ENCODE data around the gene NLRP12.
"Not testable (repeated sequence)": the region's sequence is repeated elsewhere in the genome, so short reads cannot be mapped to it uniquely, and the experiment has no call there.

NLRP12 gene

DNA sequence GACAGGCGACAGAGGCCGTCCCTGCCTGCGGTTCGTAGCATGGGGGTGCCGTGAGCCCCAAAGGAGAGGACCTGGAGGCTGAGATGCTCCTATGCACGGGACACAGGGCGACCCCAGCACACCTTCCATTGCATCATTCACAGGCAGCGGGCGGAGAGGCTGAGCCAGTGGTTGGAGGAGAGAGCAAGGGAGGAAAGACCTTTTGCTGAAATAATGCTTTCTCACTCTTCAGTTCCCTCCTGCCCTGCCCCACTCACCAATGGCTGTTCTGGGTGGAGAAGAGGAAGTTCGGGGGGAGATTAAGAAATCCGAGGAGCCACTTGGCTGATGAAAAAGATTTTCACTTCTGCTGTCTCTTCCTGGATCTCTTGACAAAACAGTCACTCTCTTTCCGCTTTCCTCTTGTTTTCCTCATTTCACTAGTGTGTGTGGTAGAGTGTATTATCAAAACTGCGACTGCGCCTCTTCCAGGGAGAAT is at the start of gene NLRP12:
Gene NLRP12 (minus strand): TSS at position 181 of the 478 bp plus-strand sequence. CDS start 140 bp downstream, at position 41.
- no peak for DNase-seq (ENCODE audit: low spot score)

- no peak for DNase-seq (ENCODE audit: low spot score)
These were observed 48.6 kb upstream of the NLRP12 start for GRCh38 chr19:53872762-53873161.

DNA sequence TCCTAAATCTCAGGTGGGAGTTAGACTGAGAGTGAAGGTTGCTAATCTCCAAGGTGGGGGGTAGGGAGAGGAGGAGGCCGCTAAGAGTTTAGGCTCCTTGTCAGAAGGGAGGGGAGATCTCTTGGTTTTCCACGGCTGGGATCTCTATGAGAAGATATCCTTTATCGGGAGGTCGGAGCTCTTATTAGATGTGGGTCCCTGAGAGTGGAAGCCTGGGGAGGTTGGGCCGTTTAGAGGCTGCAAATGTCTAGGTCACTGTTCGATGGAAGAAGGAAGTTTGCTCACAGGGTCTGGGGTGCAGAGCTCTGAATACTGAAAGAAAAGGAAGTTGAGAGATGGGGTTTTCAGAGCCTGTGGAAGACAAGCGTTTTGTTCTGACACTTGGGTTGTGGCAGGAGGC is 47.3 kb upstream of the NLRP12 start:
- DNase-seq (ENCODE audit: low spot score), result no peak

DNA sequence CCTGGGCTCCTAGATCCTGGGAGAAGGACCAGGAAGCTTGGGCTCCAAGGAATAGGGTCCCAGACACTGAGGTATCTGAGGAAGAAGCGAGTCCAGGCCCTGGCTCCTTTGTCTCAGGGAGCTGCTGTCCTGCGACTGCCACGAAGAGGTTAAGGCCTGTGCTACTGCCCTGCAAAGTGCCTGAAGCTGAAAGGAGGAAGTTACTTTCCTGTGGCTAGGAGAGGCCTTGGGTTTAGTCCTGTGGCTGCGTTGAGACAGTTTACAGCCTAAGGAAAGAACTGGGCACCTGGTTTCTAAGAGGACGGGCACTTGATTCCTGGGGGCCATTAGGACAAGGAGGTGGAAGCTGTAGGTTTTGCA is 46.4 kb upstream of the NLRP12 start:
- no peak for DNase-seq (ENCODE audit: low spot score)

- not testable (repeated sequence) for DNase-seq (ENCODE audit: low spot score)
These were observed 45.8 kb upstream of the NLRP12 start for GRCh38 chr19:53869805-53870484.

DNA sequence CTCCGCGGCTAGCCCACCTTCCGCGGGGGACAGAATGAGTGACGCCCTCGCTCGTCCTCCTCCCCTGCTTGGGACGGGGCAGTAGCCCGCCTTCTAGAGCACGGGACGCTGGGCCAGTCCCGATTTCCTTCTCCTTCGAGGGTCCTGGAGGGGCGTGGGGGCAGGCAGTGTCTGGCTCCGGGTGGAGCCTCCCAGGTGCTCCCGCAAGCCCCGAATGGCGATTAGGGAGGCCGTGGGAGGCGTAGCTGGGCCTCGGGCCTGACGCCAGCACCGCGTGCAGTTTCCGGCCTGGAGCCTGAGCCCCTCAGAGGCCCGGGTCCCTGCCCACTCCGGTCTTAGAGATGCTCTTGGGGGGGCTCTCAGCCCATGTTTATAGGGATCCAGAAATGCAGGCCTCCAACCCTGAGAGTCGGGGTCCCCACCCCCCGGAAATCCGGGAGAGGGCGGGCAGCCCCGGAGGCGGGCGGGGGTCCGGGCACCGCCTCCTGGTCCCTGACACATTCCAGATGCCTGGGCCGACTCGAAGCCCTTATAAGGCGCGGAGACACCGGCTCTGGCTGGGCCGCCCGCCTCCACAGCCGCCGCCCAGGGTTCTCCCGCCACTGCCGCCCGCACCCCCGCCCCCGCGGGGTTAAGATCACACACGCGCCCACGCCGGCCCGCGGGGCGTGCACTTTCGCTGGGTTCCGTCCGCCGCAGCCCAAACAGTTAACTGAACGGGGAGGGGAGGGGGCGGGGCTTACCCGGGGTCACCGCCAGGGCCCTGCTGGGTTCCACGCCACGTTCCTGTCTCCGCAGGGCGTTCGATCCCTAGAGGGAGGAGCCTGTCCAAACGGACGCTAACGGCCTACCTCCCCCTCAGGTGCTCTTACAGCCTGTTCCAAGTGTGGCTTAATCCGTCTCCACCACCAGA is 45.0 kb upstream of the NLRP12 start:
- peak; percentile 75 for DNase-seq (ENCODE audit: low spot score)

GRCh38 chr19:53868091-53868891 is 44.2 kb upstream of the NLRP12 start:
- no peak for DNase-seq (ENCODE audit: low spot score)

GRCh38 chr19:53867225-53868090 is 43.3 kb upstream of the NLRP12 start, which contains the start of gene MYADM:
Gene MYADM, plus strand, starts transcription at chr19:53867883. Its CDS starts 5,647 bp downstream, at chr19:53873530.
- DNase-seq (ENCODE audit: low spot score), result peak; percentile 98

- DNase-seq (ENCODE audit: low spot score), result no peak
These were observed 42.7 kb upstream of the NLRP12 start for GRCh38 chr19:53866865-53867224.

- DNase-seq (ENCODE audit: low spot score), result peak; percentile 67
These were observed 42.1 kb upstream of the NLRP12 start for GRCh38 chr19:53865918-53866864.

DNA sequence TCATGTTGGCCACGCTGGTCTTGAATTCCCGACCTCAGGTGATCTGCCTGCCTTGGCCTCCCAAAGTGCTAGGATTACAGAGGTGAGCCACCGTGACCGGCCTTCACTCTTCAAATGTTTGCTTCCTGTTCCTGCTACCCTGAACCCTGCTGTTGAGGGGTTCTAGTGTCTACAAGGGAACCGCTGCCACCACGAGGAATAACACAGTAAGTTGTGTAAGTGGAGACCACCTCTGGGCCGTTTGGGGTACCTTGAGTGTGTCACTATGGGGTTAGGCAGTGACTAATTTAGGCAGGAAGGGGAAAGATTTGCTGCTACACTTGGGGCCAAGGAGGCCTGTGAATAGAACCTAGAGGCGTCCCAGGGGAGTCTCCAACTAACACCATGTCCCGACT is 41.4 kb upstream of the NLRP12 start:
- no peak for DNase-seq (ENCODE audit: low spot score)

DNA sequence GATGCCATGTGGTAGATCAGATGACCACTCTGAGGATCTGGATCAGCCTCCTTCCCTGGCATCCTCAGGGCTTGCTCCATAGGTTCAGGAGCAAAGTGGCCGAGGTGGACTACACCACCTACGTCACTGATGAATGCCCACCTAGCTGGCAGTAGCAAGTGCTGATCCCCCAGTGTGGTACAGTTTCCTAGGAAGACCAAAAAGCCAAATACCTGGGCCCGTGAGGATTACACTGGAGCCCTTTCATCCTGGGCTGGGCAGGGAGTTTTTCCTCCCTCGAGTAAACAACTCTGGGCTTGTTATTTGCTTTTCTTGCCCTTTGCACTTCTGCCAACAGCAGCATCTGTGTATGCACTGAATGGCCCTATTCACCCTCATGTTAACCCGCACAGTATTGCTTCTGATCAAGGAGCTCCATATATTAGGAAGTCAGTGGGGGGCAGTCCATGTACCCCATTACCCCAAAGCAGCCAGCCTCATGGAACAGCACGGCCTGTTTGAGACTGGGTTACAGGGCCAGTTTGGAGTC is 40.3 kb upstream of the NLRP12 start:
- DNase-seq (ENCODE audit: low spot score), result no peak

DNA sequence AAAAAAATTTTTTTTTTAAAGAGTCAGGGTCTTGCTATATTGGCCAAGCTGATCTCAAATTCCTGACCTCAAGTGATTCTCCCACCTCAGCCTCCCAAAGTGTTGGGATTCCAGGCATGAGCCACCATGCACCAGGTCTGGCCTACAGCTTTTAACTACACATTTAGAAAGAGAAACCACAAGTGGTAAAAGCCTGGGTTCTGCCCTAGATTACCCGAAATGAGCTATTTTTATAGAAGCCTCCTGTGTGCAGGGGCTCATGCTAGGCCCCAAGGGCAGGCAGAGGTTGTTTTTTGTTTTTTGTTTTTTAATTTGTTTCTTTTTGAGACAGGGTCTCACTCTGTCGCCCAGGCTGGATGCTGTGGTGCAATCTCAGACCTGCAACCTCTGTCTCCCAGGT is 29.6 kb upstream of the NLRP12 start:
- DNase-seq (ENCODE audit: low spot score), result no peak

GRCh38 chr19:53849237-53849676 is 25.1 kb upstream of the NLRP12 start:
- DNase-seq (ENCODE audit: low spot score), result no peak

- DNase-seq (ENCODE audit: low spot score), result no peak
These were observed 23.4 kb upstream of the NLRP12 start for GRCh38 chr19:53847555-53847954.

DNA sequence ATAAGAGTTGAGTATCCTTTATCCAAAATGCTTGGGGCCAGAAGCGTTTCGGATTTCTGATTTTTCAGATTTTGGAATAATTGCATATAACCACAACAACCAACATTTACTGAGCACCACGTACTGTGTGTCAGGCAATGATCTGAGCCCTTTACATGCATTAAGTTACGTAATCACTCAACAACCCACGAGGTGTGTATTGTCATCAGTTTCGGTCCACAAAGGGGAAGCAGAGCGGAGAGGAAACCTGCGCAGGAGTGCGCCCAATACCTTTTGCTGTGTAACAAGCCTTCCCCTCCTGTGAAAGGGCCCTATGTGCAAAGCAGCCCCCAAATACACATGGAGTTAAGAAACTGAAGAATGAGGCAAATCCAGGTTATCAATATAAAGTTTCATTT is 20.7 kb upstream of the NLRP12 start:
- DNase-seq (ENCODE audit: low spot score), result no peak

DNA sequence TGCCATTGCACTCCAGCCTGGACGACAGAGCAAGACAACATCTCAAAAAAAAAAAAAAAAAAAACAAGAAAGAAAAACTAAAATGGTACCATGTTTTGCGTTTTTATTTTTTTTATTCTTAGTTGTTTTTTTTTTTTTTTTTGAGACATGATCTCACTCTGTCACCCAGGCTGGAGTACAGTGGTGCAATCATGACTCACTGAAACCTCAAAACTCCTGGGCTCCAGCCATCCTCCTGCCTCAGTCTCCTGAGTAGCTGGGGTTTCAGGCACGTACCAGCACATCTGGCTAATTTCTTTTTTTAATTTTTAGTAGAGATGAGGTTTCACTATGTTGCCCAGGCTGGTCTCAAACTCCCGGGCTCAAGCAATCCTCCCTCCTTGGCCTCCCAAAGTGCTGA is 16.8 kb upstream of the NLRP12 start:
- DNase-seq (ENCODE audit: low spot score), result not testable (repeated sequence)

- DNase-seq (ENCODE audit: low spot score), result not testable (repeated sequence)
These were observed 16.1 kb upstream of the NLRP12 start for GRCh38 chr19:53840241-53840640.

GRCh38 chr19:53838446-53838845 is 14.3 kb upstream of the NLRP12 start:
- not testable (repeated sequence) for DNase-seq (ENCODE audit: low spot score)

- not testable (repeated sequence) for DNase-seq (ENCODE audit: low spot score)
These were observed 8.7 kb upstream of the NLRP12 start for GRCh38 chr19:53832861-53833260.
